ENCODE results near the gene CLCN6. TPM values are rescaled to one million over a fixed set of nuclear protein-coding genes. Genes with fewer than 3 reads are reported as not detected.
A peak's percentile ranks its signal among the peaks of the same experiment; 100 is the strongest.

Gene CLCN6
- total RNA-seq, 1 donor from 2014 or later = 33.7 TPM

DNA sequence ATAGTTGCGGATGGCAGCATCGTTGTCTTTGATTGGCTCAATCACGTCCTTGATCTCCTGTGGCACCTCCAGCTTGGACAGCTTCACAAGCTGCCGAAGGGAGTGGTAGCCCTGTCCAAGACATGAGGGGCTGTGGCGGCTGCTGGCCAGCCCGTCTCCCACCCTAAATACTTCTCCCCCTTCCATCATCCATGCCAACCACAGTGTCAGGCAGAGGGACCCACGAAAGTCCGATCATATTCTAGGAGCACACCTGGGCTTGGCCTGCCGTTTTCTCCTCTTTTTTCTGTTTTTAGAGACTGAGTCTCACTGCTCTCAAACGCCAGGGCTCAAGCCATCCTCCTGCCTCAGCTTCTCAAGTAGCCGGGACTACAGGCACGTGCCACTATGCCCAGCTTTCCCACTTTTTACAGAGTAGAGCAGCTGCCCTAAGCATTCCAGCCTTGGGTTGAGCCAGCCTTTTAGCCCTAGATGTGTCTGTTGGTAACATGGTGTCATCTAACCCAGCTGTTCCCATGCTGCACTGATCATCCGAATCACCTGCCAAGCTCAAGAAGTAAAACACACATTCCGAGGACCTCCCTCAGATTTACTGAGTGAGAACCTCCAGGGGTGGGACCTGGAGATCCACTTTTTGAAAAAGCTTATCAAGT, 10.6 kb upstream of the CLCN6 start:
- intact Hi-C loops (cut with DNase I) = no loop called here
- DNase-seq = peak; percentile 41
- H3K36me3 ChIP-seq = peaks cover 64% of the 10 kb centered on the region
- TF ChIP-seq CTCF (IDR thresholded peaks at IDR 0.05) = no peak
- H3K27ac ChIP-seq = no peak overlapping the region
- H3K4me3 ChIP-seq = no peak overlapping the region
- peaks cover 41% of the 10 kb centered on the region for H3K4me1 ChIP-seq
- ATAC-seq = no peak
- no peaks in the 10 kb centered on the region for H3K27me3 ChIP-seq
- no peaks in the 10 kb centered on the region for H3K9me3 ChIP-seq

DNA sequence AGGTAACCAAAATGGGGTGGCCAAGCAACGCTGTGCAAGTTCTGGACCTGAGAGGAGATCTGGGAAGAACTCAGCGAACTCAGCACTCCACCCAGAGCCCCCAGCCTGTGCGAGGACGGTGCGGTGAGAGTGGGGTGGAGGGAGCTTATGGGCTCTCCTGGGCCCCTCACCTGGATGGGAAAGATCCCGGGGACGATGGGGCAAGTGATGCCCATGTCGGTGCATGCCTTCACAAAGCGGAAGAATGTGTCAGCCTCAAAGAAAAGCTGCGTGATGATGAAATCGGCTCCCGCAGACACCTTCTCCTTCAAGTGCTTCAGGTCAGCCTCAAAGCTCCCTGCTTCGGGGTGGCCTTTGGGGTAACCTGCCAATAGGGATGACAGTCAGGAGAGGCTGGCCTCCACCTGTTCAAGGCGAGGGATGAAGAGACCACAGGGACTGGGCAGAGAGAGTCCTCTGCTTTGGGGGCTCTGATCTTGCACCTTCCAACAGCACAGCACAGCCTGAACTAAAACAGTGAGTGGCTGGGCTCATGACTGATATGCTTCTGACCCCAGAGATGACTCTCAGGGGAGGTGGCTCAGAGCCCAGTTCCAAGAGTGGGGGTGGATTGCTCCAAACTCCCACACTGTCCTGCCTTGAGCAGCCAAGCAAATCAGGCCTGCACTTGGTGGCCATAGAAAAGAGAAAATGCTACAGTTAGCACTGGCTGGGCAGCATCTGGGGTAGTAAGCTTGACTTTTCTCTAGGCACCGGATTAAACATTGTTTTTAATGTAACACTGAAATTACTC, 9.8 kb upstream of the CLCN6 start:
- no peak overlapping the region for H3K4me3 ChIP-seq
- DNase-seq (peak; percentile 37), ATAC-seq (no peak)
- peak overlapping the region; percentile 68 for H3K27ac ChIP-seq
- H3K36me3 ChIP-seq = peaks cover 73% of the 10 kb centered on the region
- H3K9me3 ChIP-seq = no peaks in the 10 kb centered on the region
- no peak for TF ChIP-seq CTCF (IDR thresholded peaks at IDR 0.05)
- H3K27me3 ChIP-seq = no peaks in the 10 kb centered on the region
- intact Hi-C loops (cut with DNase I) = no loop called here
- peaks cover 32% of the 10 kb centered on the region for H3K4me1 ChIP-seq

GRCh38 chr1:11797525-11798216, 8.3 kb upstream of the CLCN6 start:
- Histone ChIP-seq H3K9me3 (no peaks in the 10 kb centered on the region), H3K27me3 (no peaks in the 10 kb centered on the region), H3K4me1 (peaks cover 32% of the 10 kb centered on the region), H3K4me3 (no peak overlapping the region), H3K27ac (peak overlapping the region; percentile 68), H3K36me3 (peaks cover 76% of the 10 kb centered on the region)
- DNase-seq (peak; percentile 65), ATAC-seq (peak; percentile 29)
- intact Hi-C loops (cut with DNase I) = no loop called here
- no peak for TF ChIP-seq CTCF (IDR thresholded peaks at IDR 0.05)

GRCh38 chr1:11799099-11799498, 6.9 kb upstream of the CLCN6 start:
- TF ChIP-seq CTCF (IDR thresholded peaks at IDR 0.05) = no peak
- Histone ChIP-seq H3K4me1 (peaks cover 43% of the 10 kb centered on the region), H3K4me3 (no peak overlapping the region), H3K27ac (no peak overlapping the region), H3K9me3 (no peaks in the 10 kb centered on the region), H3K36me3 (peaks cover 65% of the 10 kb centered on the region), H3K27me3 (no peaks in the 10 kb centered on the region)
- no peak for ATAC-seq
- DNase-seq = peak; percentile 46
- intact Hi-C loops (cut with DNase I) = no loop called here

DNA sequence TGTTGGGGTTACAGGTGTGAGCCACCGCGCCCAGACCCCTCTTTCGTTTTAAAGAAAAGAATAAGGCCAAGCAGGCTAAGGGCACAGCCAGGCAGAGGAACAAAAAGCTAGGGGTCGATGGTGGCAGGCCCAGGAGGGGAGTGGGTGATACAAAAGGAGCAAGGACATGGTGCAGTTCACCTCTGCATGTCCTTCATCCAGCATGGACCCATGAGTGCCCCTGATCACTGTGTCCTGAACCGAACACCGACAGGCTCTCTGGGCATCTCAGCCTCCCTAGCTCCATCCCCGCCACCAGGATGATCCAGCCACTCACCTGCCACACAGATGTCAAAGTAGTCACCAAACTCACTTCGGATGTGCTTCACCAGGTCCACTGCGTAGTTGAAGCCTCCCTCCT, 6.1 kb upstream of the CLCN6 start:
- Histone ChIP-seq H3K27me3 (no peaks in the 10 kb centered on the region), H3K27ac (no peak overlapping the region), H3K4me1 (peaks cover 51% of the 10 kb centered on the region), H3K9me3 (no peaks in the 10 kb centered on the region), H3K36me3 (peaks cover 57% of the 10 kb centered on the region), H3K4me3 (no peak overlapping the region)
- no peak for TF ChIP-seq CTCF (IDR thresholded peaks at IDR 0.05)
- peak; percentile 40 for DNase-seq
- no peak for ATAC-seq
- intact Hi-C loops (cut with DNase I) = no loop called here
